GM21367 (cell line): ENCODE measurements around the gene EYS.
"Not testable (repeated sequence)": the region's sequence is repeated elsewhere in the genome, so short reads cannot be mapped to it uniquely, and the experiment has no call there.

ENCODE experiments used
- ATAC-seq: cut with Tn5 transposase; IDR thresholded peaks from one replicate; pipeline ENCODE4 v1.9.1; 2021; ENCODE audit not compliant: unreplicated experiment

EYS gene

GRCh38 chr6:64505312-64505711 is 1201.7 kb downstream of the EYS start:
- ATAC-seq: no peak

- ATAC-seq: no peak
These were observed 1202.5 kb downstream of the EYS start for GRCh38 chr6:64504503-64504902.

GRCh38 chr6:64502801-64503200 is 1204.2 kb downstream of the EYS start:
- ATAC-seq: no peak

- no peak for ATAC-seq
These were observed 1209.4 kb downstream of the EYS start for GRCh38 chr6:64497634-64498033.

GRCh38 chr6:64489763-64490162 is 1217.3 kb downstream of the EYS start:
- ATAC-seq: no peak

- ATAC-seq: no peak
These were observed 1220.3 kb downstream of the EYS start for GRCh38 chr6:64486578-64487351.

- no peak for ATAC-seq
These were observed 1223.0 kb downstream of the EYS start for GRCh38 chr6:64483956-64484499.

- no peak for ATAC-seq
These were observed 1224.4 kb downstream of the EYS start for GRCh38 chr6:64482631-64483030.

GRCh38 chr6:64479134-64479533 is 1227.9 kb downstream of the EYS start:
- no peak for ATAC-seq

GRCh38 chr6:64477391-64477790 is 1229.6 kb downstream of the EYS start:
- no peak for ATAC-seq

GRCh38 chr6:64476935-64477334 is 1230.1 kb downstream of the EYS start:
- no peak for ATAC-seq

- ATAC-seq: not testable (repeated sequence)
These were observed 1237.6 kb downstream of the EYS start for GRCh38 chr6:64469405-64469804.

GRCh38 chr6:64467656-64468055 is 1239.4 kb downstream of the EYS start:
- ATAC-seq: no peak

GRCh38 chr6:64459411-64459944 is 1247.5 kb downstream of the EYS start:
- no peak for ATAC-seq

- ATAC-seq: not testable (repeated sequence)
These were observed 1258.9 kb downstream of the EYS start for GRCh38 chr6:64448101-64448500.

GRCh38 chr6:64445038-64445437 is 1262.0 kb downstream of the EYS start:
- no peak for ATAC-seq

- no peak for ATAC-seq
These were observed 1267.8 kb downstream of the EYS start for GRCh38 chr6:64439274-64439673.

GRCh38 chr6:64437996-64438395 is 1269.0 kb downstream of the EYS start:
- no peak for ATAC-seq

GRCh38 chr6:64429926-64430325 is 1277.1 kb downstream of the EYS start:
- no peak for ATAC-seq

GRCh38 chr6:64428186-64428585 is 1278.8 kb downstream of the EYS start:
- ATAC-seq: no peak

- ATAC-seq: no peak
These were observed 1291.1 kb downstream of the EYS start for GRCh38 chr6:64415926-64416325.

GRCh38 chr6:64411226-64411625 is 1295.8 kb downstream of the EYS start:
- no peak for ATAC-seq

GRCh38 chr6:64409948-64410347 is 1297.1 kb downstream of the EYS start:
- no peak for ATAC-seq
